H1 (cell line): ENCODE measurements around the gene CUEDC1. TPM values are rescaled to one million over a fixed set of nuclear protein-coding genes. Genes with fewer than 3 reads are reported as not detected.

Experiments
- CTCF ChIA-PET: fragments of 300-600 bp; sonication (Branson Sonifier 250); formaldehyde crosslinking; loops from one replicate; lab custom pipeline; 2021; ENCODE audit not compliant: partially characterized antibody; lab: Charles Lee
- POLR2A ChIA-PET: fragments of 300-600 bp; sonication (Branson Sonifier 250); formaldehyde crosslinking; loops from one replicate; lab custom pipeline; 2021; ENCODE audit warnings: inconsistent platforms; ENCODE audit not compliant: partially characterized antibody; lab: Charles Lee
- DNase-seq, 2 experiments: peaks; one replicate each; pipeline versions ENCODE4 v3.0.0 to v3.0.0-alpha.2; 2010 to 2022; ENCODE audit warnings: low spot score in 2 of 2, low read depth in 1 of 2, mixed read lengths in 1 of 2
- FAIRE-seq: peaks from 2 replicates; lab custom pipeline; 2011; peaks lifted over from hg19 to GRCh38; lab: Jason Lieb, UNC
- H2AFZ ChIP-seq: 2 replicates; pipeline ENCODE4 v1.8.1; 2012; ENCODE audit warnings: low read length, inconsistent platforms
- H2AK5ac ChIP-seq: 2 replicates; pipeline ENCODE4 v1.6.1; 2013; ENCODE audit warnings: low read depth, low read length
- H2BK120ac ChIP-seq: replicated peaks from 2 replicates; pipeline ENCODE3; 2013; ENCODE audit warnings: low read depth, low read length, inconsistent platforms
- H2BK12ac ChIP-seq: 2 replicates; pipeline ENCODE4 v1.6.1; 2013; ENCODE audit warnings: low read depth, low read length
- H2BK15ac ChIP-seq: 2 replicates; pipeline ENCODE4 v1.6.1; 2013; ENCODE audit warnings: low read length
- H2BK20ac ChIP-seq: 2 replicates; pipeline ENCODE4 v1.6.1; 2013; ENCODE audit warnings: low read length
- H2BK5ac ChIP-seq: 2 replicates; pipeline ENCODE4 v1.6.1; 2013; ENCODE audit warnings: low read depth, low read length
- H3K14ac ChIP-seq: 2 replicates; pipeline ENCODE4 v1.6.1; 2013; ENCODE audit warnings: inconsistent platforms; ENCODE audit not compliant: insufficient read length
- H3K18ac ChIP-seq: 2 replicates; pipeline ENCODE4 v1.6.1; 2013; ENCODE audit warnings: low read length; ENCODE audit errors: extremely low read depth
- H3K23ac ChIP-seq: 2 replicates; pipeline ENCODE4 v1.6.1; 2013; ENCODE audit warnings: inconsistent platforms; ENCODE audit not compliant: insufficient read length
- H3K23me2 ChIP-seq: 2 replicates; pipeline ENCODE4 v1.6.1; 2013; ENCODE audit warnings: low read depth, low read length
- H3K27ac ChIP-seq: 2 replicates; pipeline ENCODE4 v1.6.1; 2011; ENCODE audit warnings: low read depth, low read length, inconsistent platforms
- H3K27me3 ChIP-seq, 4 experiments: replicated peaks in 1 of 4; 1 replicate in 1 of 4; 2 replicates in 3 of 4; pipeline versions ENCODE4 v1.6.1 to v1.8.1; 2011 to 2013; ENCODE audit warnings: low read length in 3 of 4, mild to moderate bottlenecking in 3 of 4, inconsistent platforms in 2 of 4, mixed read lengths in 2 of 4, moderate library complexity in 1 of 4; ENCODE audit not compliant: control insufficient read depth in 3 of 4, insufficient read depth in 3 of 4; ENCODE audit errors: extremely low read depth in 1 of 4
- H3K36me3 ChIP-seq, 4 experiments: 2 replicates each; pipeline versions ENCODE4 v1.6.1 to v1.8.1; 2011 to 2013; ENCODE audit warnings: mild to moderate bottlenecking in 4 of 4, low read length in 3 of 4, moderate library complexity in 2 of 4, control low read depth in 1 of 4, inconsistent platforms in 1 of 4; ENCODE audit not compliant: insufficient read depth in 4 of 4, control insufficient read depth in 2 of 4
- H3K4ac ChIP-seq: replicated peaks from 2 replicates; pipeline ENCODE3; 2013; ENCODE audit warnings: low read length, low read depth, mixed read lengths, inconsistent platforms; ENCODE audit not compliant: insufficient read length
- H3K4me1 ChIP-seq, 4 experiments: replicated peaks in 1 of 4; 1 replicate in 1 of 4; 2 replicates in 3 of 4; pipeline versions ENCODE4 v1.6.1 to v1.8.1; 2011 to 2013; ENCODE audit warnings: low read length in 3 of 4, inconsistent platforms in 2 of 4, mixed read lengths in 1 of 4; ENCODE audit not compliant: insufficient read depth in 4 of 4, control insufficient read depth in 3 of 4
- H3K4me2 ChIP-seq, 2 experiments: 2 replicates each; pipeline versions ENCODE4 v1.6.1 to v1.8.1; 2011 to 2013; ENCODE audit warnings: low read depth in 2 of 2, low read length in 2 of 2, control low read depth in 1 of 2, inconsistent platforms in 1 of 2, mild to moderate bottlenecking in 1 of 2; ENCODE audit not compliant: insufficient read depth in 1 of 2
- H3K4me3 ChIP-seq, 4 experiments: fragments of 200-600, 300-600 bp in 1 of 4; sonication (generic), shearing (Covaris generic), sonication (Bioruptor Twin) in 1 of 4; 2 replicates each; pipeline versions ENCODE4 v1.5.1 to v1.8.1; 2011 to 2016; ENCODE audit warnings: low read length in 4 of 4, low read depth in 3 of 4, control low read depth in 2 of 4, inconsistent platforms in 2 of 4, mild to moderate bottlenecking in 2 of 4, mixed read lengths in 1 of 4, moderate library complexity in 1 of 4; ENCODE audit not compliant: insufficient read depth in 2 of 4; ENCODE audit errors: extremely low read depth in 1 of 4
- H3K56ac ChIP-seq: replicated peaks from 2 replicates; pipeline ENCODE3; 2013; ENCODE audit warnings: low read depth, mild to moderate bottlenecking, mixed read lengths, low read length, inconsistent platforms; ENCODE audit not compliant: insufficient read length
- H3K79me1 ChIP-seq: 2 replicates; pipeline ENCODE4 v1.6.1; 2013; ENCODE audit warnings: low read depth, low read length, control low read depth
- H3K79me2 ChIP-seq, 2 experiments: 2 replicates each; pipeline versions ENCODE4 v1.6.1 to v1.8.1; 2012 to 2013; ENCODE audit warnings: low read length in 2 of 2, mild to moderate bottlenecking in 2 of 2, inconsistent platforms in 1 of 2; ENCODE audit not compliant: insufficient read depth in 2 of 2, control insufficient read depth in 1 of 2
- H3K9ac ChIP-seq, 4 experiments: replicated peaks in 1 of 4; 1 replicate in 1 of 4; 2 replicates in 3 of 4; pipeline versions ENCODE4 v1.6.1 to v1.8.1; 2011 to 2013; ENCODE audit warnings: low read depth in 3 of 4, low read length in 3 of 4, control low read depth in 2 of 4, mild to moderate bottlenecking in 2 of 4, moderate library complexity in 2 of 4, inconsistent platforms in 1 of 4; ENCODE audit errors: extremely low read depth in 1 of 4
- H3K9me3 ChIP-seq, 2 experiments: 2 replicates each; pipeline versions ENCODE4 v1.6.1 to v1.8.1; 2012 to 2013; ENCODE audit warnings: mild to moderate bottlenecking in 2 of 2, moderate library complexity in 2 of 2, control low read depth in 1 of 2, inconsistent platforms in 1 of 2, low read depth in 1 of 2, low read length in 1 of 2, mixed read lengths in 1 of 2; ENCODE audit not compliant: insufficient read depth in 2 of 2
- H4K20me1 ChIP-seq, 2 experiments: replicated peaks in 1 of 2; 2 replicates each; pipeline versions ENCODE3 to v1.8.1; 2011 to 2013; ENCODE audit warnings: inconsistent platforms in 2 of 2, low read length in 2 of 2, mild to moderate bottlenecking in 1 of 2; ENCODE audit not compliant: insufficient read depth in 2 of 2, control insufficient read depth in 1 of 2
- H4K5ac ChIP-seq: 2 replicates; pipeline ENCODE4 v1.6.1; 2013; ENCODE audit warnings: low read length, low read depth, mixed read lengths, inconsistent platforms; ENCODE audit not compliant: insufficient read length
- H4K8ac ChIP-seq: 2 replicates; pipeline ENCODE4 v1.8.0; 2013; ENCODE audit warnings: mild to moderate bottlenecking, moderate library complexity, low read length, inconsistent platforms; ENCODE audit not compliant: insufficient read depth; ENCODE audit errors: extremely low read depth
- H4K91ac ChIP-seq: replicated peaks from 2 replicates; pipeline ENCODE3; 2013; ENCODE audit warnings: low read length, mixed read lengths, inconsistent platforms; ENCODE audit not compliant: insufficient read length
- FOSL1 ChIP-seq: IDR thresholded peaks from 2 replicates; pipeline ENCODE4 v1.6.1; 2011; ENCODE audit warnings: mild to moderate bottlenecking, low read depth, low read length, moderate library complexity; ENCODE audit not compliant: insufficient read depth
- JUN ChIP-seq: IDR thresholded peaks from 2 replicates; pipeline ENCODE4 v1.6.1; 2011; ENCODE audit warnings: low read depth, mild to moderate bottlenecking, improper control_type of control experiment, low read length
- JUND ChIP-seq: IDR thresholded peaks from 2 replicates; pipeline ENCODE4 v1.6.1; 2011; ENCODE audit warnings: mild to moderate bottlenecking, improper control_type of control experiment, low read length
- KDM5A ChIP-seq: fragments of 200-600 bp; IDR thresholded peaks from 2 replicates; pipeline ENCODE4 v1.7.1; 2012; ENCODE audit warnings: mild to moderate bottlenecking, low read length, inconsistent platforms, mixed read lengths
- RBBP5 ChIP-seq: IDR thresholded peaks from 2 replicates; pipeline ENCODE4 v1.7.1; 2012; ENCODE audit warnings: low read depth, mild to moderate bottlenecking, inconsistent platforms, low read length, moderate library complexity, borderline replicate concordance
- RNF2 ChIP-seq: fragments of 200-900, 300-1000 bp; sonication (generic); IDR thresholded peaks from 2 replicates; pipeline ENCODE4 v1.7.1; 2016; ENCODE audit warnings: borderline replicate concordance, low read depth, mild to moderate bottlenecking, antibody characterized with exemption, low read length; ENCODE audit not compliant: poor library complexity, severe bottlenecking; ENCODE audit errors: missing control alignments
- TEAD4 ChIP-seq: IDR thresholded peaks from 2 replicates; pipeline ENCODE4 v1.6.1; 2012; ENCODE audit warnings: low read depth, low read length, inconsistent platforms, mixed read lengths
- YY1 ChIP-seq: IDR thresholded peaks from 2 replicates; pipeline ENCODE4 v1.6.1; 2011; ENCODE audit warnings: low read depth, mild to moderate bottlenecking, low read length
- WGBS, 2 experiments: shearing (Covaris generic) in 1 of 2; methylation state at CpG; one replicate each; pipeline versions ENCODE4 v1.1.6 to v1.1.7; 2013 to 2015; ENCODE audit warnings: low lambda C conversion rate in 2 of 2, mixed read lengths in 2 of 2, inconsistent platforms in 1 of 2, low coverage in 1 of 2, missing lambda C conversion rate in 1 of 2; ENCODE audit not compliant: insufficient replicate concordance in 2 of 2, insufficient coverage in 1 of 2, insufficient read length in 1 of 2; ENCODE audit errors: extremely low coverage in 1 of 2, missing lambda C conversion rate in 1 of 2; 5-methylcytosine and 5-hydroxymethylcytosine counted together
- polyA plus RNA-seq, 7 experiments: library from polyadenylated mRNA; depleted of rRNA in 3 of 7; stranded (reverse) in 5 of 7; unstranded in 2 of 7; fragments of >200 nt in 5 of 7; fragments of 200-250 nt in 2 of 7; gene quantifications; 1 replicate in 5 of 7; 2 replicates in 1 of 7; 4 replicates in 1 of 7; pipeline versions ENCODE4 v1.2.1 to v1.2.3, GENCODE V29; 2011 to 2013; ENCODE audit warnings: missing spikeins in 2 of 7, mixed read lengths in 2 of 7
- total RNA-seq: library from RNA; stranded (reverse); fragmentation: NEBNext Ultra II Directional; extraction: Animal tissue kit (Norgen Biotek cat#: 25700); gene quantifications from 2 replicates; pipeline ENCODE4 v1.2.1, GENCODE V29; 2021

The CUEDC1 gene
- total and polyA plus RNA-seq, 2 of the 8 experiments (the other 6 are each of a cell fraction or from before 2014, with no cell fraction given), result 4.0 to 10.7 TPM

DNA sequence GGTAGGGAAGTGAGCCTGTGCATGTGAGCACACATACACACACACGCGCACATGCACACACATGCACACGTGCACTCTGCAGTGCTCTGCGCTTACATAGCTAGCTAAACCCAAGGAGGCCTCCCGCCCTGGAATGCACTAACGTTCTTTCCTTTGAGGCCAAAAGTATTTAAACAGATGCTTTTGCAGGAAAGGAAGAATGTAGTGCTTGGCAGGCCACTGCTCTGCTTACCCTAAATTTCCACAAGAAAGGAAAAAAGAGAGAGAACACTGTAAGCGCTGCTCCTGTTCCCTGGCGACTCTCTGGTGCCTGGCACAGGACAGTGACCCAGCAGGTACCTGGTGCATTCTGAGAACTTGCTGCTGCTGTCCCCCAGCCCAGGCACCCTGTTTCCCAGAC is 74.1 kb downstream of the CUEDC1 start:
- WGBS, 2 experiments, result 45% methylated on average over 8 of the region's 8 CpGs; no CpG with 5 or more reads in 1 of the 2 experiments
- Histone ChIP-seq H4K5ac (peak overlapping the region; percentile 31), H3K4ac (no peak overlapping the region), H3K23me2 (peaks cover 2% of the 10 kb centered on the region; the same call in 1 of the 2 replicates), H3K4me1 (peaks cover 21 to 41% (median 24%) of the 10 kb centered on the region in 4 experiments), H4K91ac (peak overlapping the region; percentile 97), H3K14ac (no peak overlapping the region), H2AFZ (no peak overlapping the region), H2BK15ac (peak overlapping the region; percentile 100; the same call in 1 of the 2 replicates), H3K4me2 (peak overlapping the region; percentile 29 to 50), H2BK12ac (peak overlapping the region; percentile 99), H3K79me1 (no peaks in the 10 kb centered on the region), H3K56ac (peak overlapping the region; percentile 14), H4K20me1 (no peaks in the 10 kb centered on the region), H3K23ac (no peak overlapping the region), H2BK120ac (peak overlapping the region; percentile 56), H3K9me3 (no peaks in the 10 kb centered on the region), H2AK5ac (peak overlapping the region; percentile 98), H3K27me3 (peaks cover 0 to 9% (median 4%) of the 10 kb centered on the region in 4 experiments; a peak in 2 of 7 replicates), H2BK5ac (peak overlapping the region; percentile 93; the same call in 1 of the 2 replicates), H2BK20ac (peak overlapping the region; percentile 93), H3K36me3 (no peaks in the 10 kb centered on the region), H3K4me3 (no peak overlapping the region), H3K79me2 (no peaks in the 10 kb centered on the region), H3K18ac (peak overlapping the region; percentile 94), H3K9ac (no peak overlapping the region), H4K8ac (peak overlapping the region; percentile 30; the same call in 1 of the 2 replicates), H3K27ac (no peak overlapping the region)
- no peak for TF ChIP-seq RNF2
- TF ChIP-seq JUND, result no peak
- TF ChIP-seq KDM5A, result no peak
- no peak for TF ChIP-seq YY1
- TF ChIP-seq RBBP5, result no peak
- no peak for TF ChIP-seq JUN
- TF ChIP-seq FOSL1, result no peak
- peak; percentile 83 for TF ChIP-seq TEAD4
- POLR2A ChIA-PET, result interaction anchor here (0.9 to 4.2 kb wide), 10 partner anchors 10 to 120 kb away, joined by 3 to 15 read pairs (median 4); partner anchors contain the start of gene VEZF1
- FAIRE-seq (no peak), DNase-seq (no peak)
- CTCF ChIA-PET, result interaction anchor here (1.6 to 20.7 kb wide), 4 partner anchors 11 to 27 kb away, joined by 4 to 221 read pairs (median 107); no protein-coding TSS in a partner anchor
